Suprapubic skin (tissue), 4 donors: ENCODE measurements around the gene ATPAF2.

ENCODE experiments used
- EP300 ChIP-seq: sonication (generic); formaldehyde crosslinking; IDR thresholded peaks from one replicate; pipeline ENCODE4 v1.6.1; 2017; ENCODE audit warnings: antibody characterized with exemption
- POLR2A ChIP-seq, 2 donors: fragments of 450-650 bp; IDR thresholded peaks; one replicate each; pipeline ENCODE4 v1.6.1; 2017; ENCODE audit warnings: antibody characterized with exemption in 2 of 2, mild to moderate bottlenecking in 2 of 2, moderate library complexity in 2 of 2
- POLR2AphosphoS5 ChIP-seq, 3 donors: sonication (generic); formaldehyde crosslinking; IDR thresholded peaks; one replicate each; pipeline ENCODE4 v1.6.1; 2017; ENCODE audit warnings: antibody characterized with exemption in 3 of 3
- TF ChIP-seq, protein P1 (sequence below), 2 donors: fragments of 200-600 bp in 1 of 2; fragments of 450-650 bp in 1 of 2; sonication (generic) in 1 of 2; IDR thresholded peaks; one replicate each; pipeline ENCODE4 v1.5.1; 2016 to 2019; ENCODE audit warnings: antibody characterized with exemption in 2 of 2, mild to moderate bottlenecking in 1 of 2, moderate library complexity in 1 of 2

DNA sequence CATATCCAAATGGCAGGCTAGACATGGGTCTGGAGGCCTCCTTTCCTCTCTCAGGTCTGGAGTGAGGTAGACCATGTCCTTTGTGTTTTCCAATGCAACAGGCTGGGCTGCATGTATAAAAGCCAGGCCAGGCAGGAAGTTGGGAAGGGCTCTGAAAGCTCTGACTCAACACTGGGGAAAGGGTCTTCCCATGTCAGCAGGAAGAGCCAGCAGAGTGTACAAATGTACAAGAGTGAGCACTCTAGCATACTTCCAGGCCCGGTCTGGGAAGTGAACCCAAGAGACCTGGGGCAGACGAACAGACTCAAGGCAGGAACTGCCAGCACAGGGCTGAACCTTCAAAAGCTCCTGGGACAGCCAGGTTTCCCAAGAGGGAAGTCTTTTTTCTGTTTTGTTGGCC, 7.0 kb downstream of the ATPAF2 start:
- TF ChIP-seq, protein P1, sequence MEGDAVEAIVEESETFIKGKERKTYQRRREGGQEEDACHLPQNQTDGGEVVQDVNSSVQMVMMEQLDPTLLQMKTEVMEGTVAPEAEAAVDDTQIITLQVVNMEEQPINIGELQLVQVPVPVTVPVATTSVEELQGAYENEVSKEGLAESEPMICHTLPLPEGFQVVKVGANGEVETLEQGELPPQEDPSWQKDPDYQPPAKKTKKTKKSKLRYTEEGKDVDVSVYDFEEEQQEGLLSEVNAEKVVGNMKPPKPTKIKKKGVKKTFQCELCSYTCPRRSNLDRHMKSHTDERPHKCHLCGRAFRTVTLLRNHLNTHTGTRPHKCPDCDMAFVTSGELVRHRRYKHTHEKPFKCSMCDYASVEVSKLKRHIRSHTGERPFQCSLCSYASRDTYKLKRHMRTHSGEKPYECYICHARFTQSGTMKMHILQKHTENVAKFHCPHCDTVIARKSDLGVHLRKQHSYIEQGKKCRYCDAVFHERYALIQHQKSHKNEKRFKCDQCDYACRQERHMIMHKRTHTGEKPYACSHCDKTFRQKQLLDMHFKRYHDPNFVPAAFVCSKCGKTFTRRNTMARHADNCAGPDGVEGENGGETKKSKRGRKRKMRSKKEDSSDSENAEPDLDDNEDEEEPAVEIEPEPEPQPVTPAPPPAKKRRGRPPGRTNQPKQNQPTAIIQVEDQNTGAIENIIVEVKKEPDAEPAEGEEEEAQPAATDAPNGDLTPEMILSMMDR (IDR thresholded peaks at IDR 0.05), result no peak
- TF ChIP-seq POLR2A (IDR thresholded peaks at IDR 0.05), result no peak
- no peak for TF ChIP-seq POLR2AphosphoS5 (IDR thresholded peaks at IDR 0.05)
- TF ChIP-seq EP300, result no peak
